ENCODE measurements around the gene TEC.

TEC gene

GRCh38 chr4:48210966-48211328, 58.7 kb downstream of the TEC start:
- peak overlapping the region; percentile 83 for H3K4me2 ChIP-seq (ENCODE audit: low read depth, low read length, poor library complexity, severe bottlenecking)
- peak overlapping the region; percentile 82 for H3K9ac ChIP-seq (ENCODE audit: low read depth, low read length, poor library complexity, severe bottlenecking)
- no peaks in the 10 kb centered on the region for H4K20me1 ChIP-seq (ENCODE audit: insufficient read depth, low read length, poor library complexity, severe bottlenecking)
- H3K27me3 ChIP-seq (ENCODE audit: insufficient read depth, low read length, poor library complexity, severe bottlenecking) = no peaks in the 10 kb centered on the region
- no peaks in the 10 kb centered on the region for H3K9me3 ChIP-seq (ENCODE audit: insufficient read depth, low read depth, low read length)
- H2AFZ ChIP-seq (ENCODE audit: low read length) = no peak overlapping the region
- no peaks in the 10 kb centered on the region for H3K9me2 ChIP-seq (replicated peaks; ENCODE audit: low read depth, low read length)
- H3K4me1 ChIP-seq (ENCODE audit: insufficient read depth, low read length, poor library complexity, severe bottlenecking) = peaks cover 78% of the 10 kb centered on the region
- peaks cover 17% of the 10 kb centered on the region for H3F3A ChIP-seq (ENCODE audit: low read depth)
- no peak for TF ChIP-seq EZH2phosphoT487 (IDR thresholded peaks at IDR 0.05; ENCODE audit: borderline replicate concordance)
- TF ChIP-seq, protein P1, sequence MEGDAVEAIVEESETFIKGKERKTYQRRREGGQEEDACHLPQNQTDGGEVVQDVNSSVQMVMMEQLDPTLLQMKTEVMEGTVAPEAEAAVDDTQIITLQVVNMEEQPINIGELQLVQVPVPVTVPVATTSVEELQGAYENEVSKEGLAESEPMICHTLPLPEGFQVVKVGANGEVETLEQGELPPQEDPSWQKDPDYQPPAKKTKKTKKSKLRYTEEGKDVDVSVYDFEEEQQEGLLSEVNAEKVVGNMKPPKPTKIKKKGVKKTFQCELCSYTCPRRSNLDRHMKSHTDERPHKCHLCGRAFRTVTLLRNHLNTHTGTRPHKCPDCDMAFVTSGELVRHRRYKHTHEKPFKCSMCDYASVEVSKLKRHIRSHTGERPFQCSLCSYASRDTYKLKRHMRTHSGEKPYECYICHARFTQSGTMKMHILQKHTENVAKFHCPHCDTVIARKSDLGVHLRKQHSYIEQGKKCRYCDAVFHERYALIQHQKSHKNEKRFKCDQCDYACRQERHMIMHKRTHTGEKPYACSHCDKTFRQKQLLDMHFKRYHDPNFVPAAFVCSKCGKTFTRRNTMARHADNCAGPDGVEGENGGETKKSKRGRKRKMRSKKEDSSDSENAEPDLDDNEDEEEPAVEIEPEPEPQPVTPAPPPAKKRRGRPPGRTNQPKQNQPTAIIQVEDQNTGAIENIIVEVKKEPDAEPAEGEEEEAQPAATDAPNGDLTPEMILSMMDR (conservative IDR thresholded peaks at IDR 0.05; ENCODE audit: low read length) = no peak
- peaks cover 6% of the 10 kb centered on the region; the same call in 1 of the 2 replicates for H3K36me3 ChIP-seq (ENCODE audit: insufficient read depth, low read length)
- peaks cover 83% of the 10 kb centered on the region for H3K79me2 ChIP-seq (ENCODE audit: insufficient read depth, low read length)
- peak overlapping the region; percentile 67 for H3K4me3 ChIP-seq (ENCODE audit: low read length, poor library complexity, severe bottlenecking)

- Histone ChIP-seq H3K27me3 (ENCODE audit: insufficient read depth, low read length, poor library complexity, severe bottlenecking) (no peaks in the 10 kb centered on the region), H3K4me1 (ENCODE audit: insufficient read depth, low read length, poor library complexity, severe bottlenecking) (peaks cover 85% of the 10 kb centered on the region), H3K9me3 (ENCODE audit: insufficient read depth, low read depth, low read length) (no peaks in the 10 kb centered on the region), H3K9ac (ENCODE audit: low read depth, low read length, poor library complexity, severe bottlenecking) (peak overlapping the region; percentile 62), H3K9me2 (replicated peaks; ENCODE audit: low read depth, low read length) (no peaks in the 10 kb centered on the region), H3K36me3 (ENCODE audit: insufficient read depth, low read length) (peaks cover 21% of the 10 kb centered on the region; the same call in 1 of the 2 replicates), H4K20me1 (ENCODE audit: insufficient read depth, low read length, poor library complexity, severe bottlenecking) (no peaks in the 10 kb centered on the region), H2AFZ (ENCODE audit: low read length) (no peak overlapping the region), H3K79me2 (ENCODE audit: insufficient read depth, low read length) (peaks cover 99% of the 10 kb centered on the region), H3F3A (ENCODE audit: low read depth) (peaks cover 3% of the 10 kb centered on the region; the same call in 1 of the 2 replicates), H3K4me3 (ENCODE audit: low read length, poor library complexity, severe bottlenecking) (peak overlapping the region; percentile 19), H3K4me2 (ENCODE audit: low read depth, low read length, poor library complexity, severe bottlenecking) (peak overlapping the region; percentile 31)
- TF ChIP-seq, protein P1 (conservative IDR thresholded peaks at IDR 0.05; ENCODE audit: low read length) = no peak
- no peak for TF ChIP-seq EZH2phosphoT487 (IDR thresholded peaks at IDR 0.05; ENCODE audit: borderline replicate concordance)
Measured at GRCh38 chr4:48205626-48206025, 64.0 kb downstream of the TEC start.

- H3K4me2 ChIP-seq (ENCODE audit: low read depth, low read length, poor library complexity, severe bottlenecking) = peak overlapping the region; percentile 31
Measured at GRCh38 chr4:48205107-48205506, 64.5 kb downstream of the TEC start.

More at GRCh38 chr4:48205107-48205506, 64.5 kb downstream of the TEC start:
- H3K9me2 ChIP-seq (replicated peaks; ENCODE audit: low read depth, low read length) = no peaks in the 10 kb centered on the region
- H3F3A ChIP-seq (ENCODE audit: low read depth) = no peaks in the 10 kb centered on the region
- H4K20me1 ChIP-seq (ENCODE audit: insufficient read depth, low read length, poor library complexity, severe bottlenecking) = no peaks in the 10 kb centered on the region
- TF ChIP-seq EZH2phosphoT487 (IDR thresholded peaks at IDR 0.05; ENCODE audit: borderline replicate concordance) = no peak
- TF ChIP-seq, protein P1 (conservative IDR thresholded peaks at IDR 0.05; ENCODE audit: low read length) = 0 out of 2 replicates have a peak, but pooled peaks have one; percentile 10
- H3K79me2 ChIP-seq (ENCODE audit: insufficient read depth, low read length) = peaks cover 99% of the 10 kb centered on the region
- H3K27me3 ChIP-seq (ENCODE audit: insufficient read depth, low read length, poor library complexity, severe bottlenecking) = no peaks in the 10 kb centered on the region
- H3K9ac ChIP-seq (ENCODE audit: low read depth, low read length, poor library complexity, severe bottlenecking) = peak overlapping the region; percentile 62
- H3K4me3 ChIP-seq (ENCODE audit: low read length, poor library complexity, severe bottlenecking) = no peak overlapping the region
- peaks cover 82% of the 10 kb centered on the region for H3K4me1 ChIP-seq (ENCODE audit: insufficient read depth, low read length, poor library complexity, severe bottlenecking)
- H2AFZ ChIP-seq (ENCODE audit: low read length) = no peak overlapping the region
- no peaks in the 10 kb centered on the region for H3K9me3 ChIP-seq (ENCODE audit: insufficient read depth, low read depth, low read length)
- H3K36me3 ChIP-seq (ENCODE audit: insufficient read depth, low read length) = peaks cover 23% of the 10 kb centered on the region; the same call in 1 of the 2 replicates

All from Loucy (cell line).